Measurements from ENCODE around the gene NEMP2.
"Not testable (repeated sequence)": the region's sequence is repeated elsewhere in the genome, so short reads cannot be mapped to it uniquely, and the experiment has no call there.

NEMP2 gene

DNA sequence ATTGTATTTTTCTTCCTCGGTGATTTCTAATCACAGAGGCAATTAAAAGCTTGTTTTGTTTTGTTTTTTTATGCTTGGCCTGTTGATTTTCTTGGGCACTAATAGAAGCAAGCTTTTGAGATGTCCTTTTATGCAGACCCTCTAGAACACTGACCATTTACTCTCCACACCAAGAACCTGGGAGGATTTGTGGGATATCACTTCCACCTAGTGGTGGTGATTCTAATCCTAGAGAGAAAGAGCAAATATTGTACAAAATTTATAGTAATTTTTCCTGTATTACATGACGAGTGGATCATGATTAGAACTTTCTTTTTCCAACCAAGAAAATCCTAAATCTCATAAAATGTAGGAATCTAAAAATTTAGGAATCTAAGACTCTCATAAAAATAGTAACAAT lies 23.4 kb downstream of the NEMP2 start:
- Histone ChIP-seq H3K27ac (ENCODE audit: insufficient read depth, low read length, poor library complexity, severe bottlenecking) (no peak overlapping the region), H3K27me3 (replicated peaks; ENCODE audit: control insufficient read depth, insufficient read depth, low read length, poor library complexity, severe bottlenecking) (no peaks in the 10 kb centered on the region), H3K9me3 (ENCODE audit: control insufficient read depth, low read length) (no peaks in the 10 kb centered on the region), H3K4me1 (ENCODE audit: control insufficient read depth, insufficient read depth, low read length, poor library complexity, severe bottlenecking) (peaks cover 4% of the 10 kb centered on the region), H3K4me3 (ENCODE audit: insufficient read depth, low read depth, low read length, poor library complexity, severe bottlenecking) (no peak overlapping the region), H3K36me3 (ENCODE audit: control insufficient read depth, insufficient read depth, low read length) (peaks cover 11% of the 10 kb centered on the region)
- no peak for DNase-seq

DNA sequence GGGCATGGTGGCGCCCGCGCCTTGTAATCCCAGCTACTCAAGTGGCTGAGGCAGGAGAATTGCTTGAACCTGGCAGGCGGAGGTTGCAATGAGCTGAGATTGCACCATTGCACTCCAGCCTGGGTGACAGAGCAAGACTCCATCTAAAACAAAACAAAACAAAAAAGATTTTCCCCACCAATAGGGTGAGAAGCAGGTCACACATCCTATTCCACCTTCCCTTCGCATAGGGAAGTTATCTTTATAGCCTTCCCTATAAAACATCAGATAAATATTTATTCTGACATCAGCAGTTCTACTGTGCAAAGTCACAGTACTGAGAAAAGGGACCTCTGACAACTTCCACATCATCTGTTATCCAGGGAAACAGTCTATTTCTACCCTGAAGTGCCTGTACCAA lies 24.6 kb downstream of the NEMP2 start:
- H3K9me3 ChIP-seq (ENCODE audit: control insufficient read depth, low read length); H3K4me1 ChIP-seq (ENCODE audit: control insufficient read depth, insufficient read depth, low read length, poor library complexity, severe bottlenecking); H3K27ac ChIP-seq (ENCODE audit: insufficient read depth, low read length, poor library complexity, severe bottlenecking); H3K4me3 ChIP-seq (ENCODE audit: insufficient read depth, low read depth, low read length, poor library complexity, severe bottlenecking); DNase-seq; H3K27me3 ChIP-seq (replicated peaks; ENCODE audit: control insufficient read depth, insufficient read depth, low read length, poor library complexity, severe bottlenecking): not testable (repeated sequence)
- H3K36me3 ChIP-seq (ENCODE audit: control insufficient read depth, insufficient read depth, low read length), result peaks cover 19% of the 10 kb centered on the region

DNA sequence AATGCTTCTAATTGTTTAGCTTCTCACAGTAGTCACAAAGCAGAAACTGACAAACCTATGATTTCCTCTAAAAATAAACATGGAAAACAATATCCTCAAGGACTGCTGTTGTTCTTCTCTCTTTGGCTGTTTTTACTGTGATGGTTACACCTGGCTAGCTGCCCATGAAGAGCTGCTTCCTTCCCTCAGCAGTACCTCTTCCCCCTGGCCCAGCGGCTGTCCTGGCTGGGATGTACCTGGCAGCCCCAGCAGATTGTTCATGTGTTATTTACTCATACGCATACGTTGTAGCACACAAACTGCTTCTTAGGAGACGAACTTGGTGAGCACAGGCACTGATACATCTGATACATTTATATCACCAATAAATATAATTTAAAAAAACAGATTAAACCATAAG lies 27.4 kb downstream of the NEMP2 start:
- Histone ChIP-seq H3K9me3 (ENCODE audit: control insufficient read depth, low read length) (no peaks in the 10 kb centered on the region), H3K4me1 (ENCODE audit: control insufficient read depth, insufficient read depth, low read length, poor library complexity, severe bottlenecking) (no peaks in the 10 kb centered on the region), H3K27ac (ENCODE audit: insufficient read depth, low read length, poor library complexity, severe bottlenecking) (no peak overlapping the region), H3K4me3 (ENCODE audit: insufficient read depth, low read depth, low read length, poor library complexity, severe bottlenecking) (no peak overlapping the region), H3K36me3 (ENCODE audit: control insufficient read depth, insufficient read depth, low read length) (peaks cover 19% of the 10 kb centered on the region), H3K27me3 (replicated peaks; ENCODE audit: control insufficient read depth, insufficient read depth, low read length, poor library complexity, severe bottlenecking) (no peaks in the 10 kb centered on the region)
- DNase-seq, result no peak

DNA sequence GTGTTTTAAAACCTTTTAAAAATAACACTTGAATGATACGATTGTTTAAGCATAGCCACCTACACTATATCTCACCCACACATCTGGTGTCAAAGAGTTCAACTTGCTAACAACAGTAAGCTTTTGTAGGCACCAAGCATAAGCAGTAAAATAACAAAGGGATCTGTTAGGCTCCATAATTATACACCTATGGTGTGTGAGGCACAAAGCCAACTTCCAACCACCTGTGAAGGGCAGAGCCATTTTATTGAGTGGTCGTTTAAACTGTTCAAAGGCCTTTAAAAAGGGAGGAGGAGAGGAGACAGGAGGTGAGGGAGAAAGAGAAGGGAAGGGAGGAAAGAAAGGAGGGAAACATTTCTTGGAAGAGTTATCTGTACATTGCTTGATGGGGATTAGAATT lies 27.9 kb downstream of the NEMP2 start:
- H3K36me3 ChIP-seq (ENCODE audit: control insufficient read depth, insufficient read depth, low read length), result peaks cover 23% of the 10 kb centered on the region
- no peak for DNase-seq
- no peak overlapping the region for H3K27ac ChIP-seq (ENCODE audit: insufficient read depth, low read length, poor library complexity, severe bottlenecking)
- H3K4me1 ChIP-seq (ENCODE audit: control insufficient read depth, insufficient read depth, low read length, poor library complexity, severe bottlenecking), result no peaks in the 10 kb centered on the region
- H3K9me3 ChIP-seq (ENCODE audit: control insufficient read depth, low read length), result no peaks in the 10 kb centered on the region
- H3K27me3 ChIP-seq (replicated peaks; ENCODE audit: control insufficient read depth, insufficient read depth, low read length, poor library complexity, severe bottlenecking), result no peaks in the 10 kb centered on the region
- H3K4me3 ChIP-seq (ENCODE audit: insufficient read depth, low read depth, low read length, poor library complexity, severe bottlenecking), result no peak overlapping the region

DNA sequence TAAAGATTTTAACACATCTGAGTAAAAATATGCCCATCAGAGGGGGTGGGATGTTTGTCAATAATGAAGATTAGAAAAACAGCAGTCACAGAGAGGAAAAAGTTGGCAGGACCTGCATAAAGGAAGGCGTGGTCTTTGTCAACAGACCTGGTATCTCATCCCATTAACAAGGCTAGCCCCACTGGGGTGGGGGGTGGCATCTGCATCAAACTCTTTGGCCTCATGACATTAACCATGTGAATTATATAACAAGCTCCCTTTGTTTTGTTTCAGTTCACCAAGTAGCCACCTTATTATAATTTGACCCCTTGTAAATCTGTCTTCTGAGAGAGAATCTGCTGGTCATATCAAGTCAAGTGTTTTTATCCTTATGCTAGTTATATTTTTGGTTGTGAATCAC lies 28.8 kb downstream of the NEMP2 start:
- H3K27me3 ChIP-seq (replicated peaks; ENCODE audit: control insufficient read depth, insufficient read depth, low read length, poor library complexity, severe bottlenecking), result no peaks in the 10 kb centered on the region
- DNase-seq, result no peak
- no peaks in the 10 kb centered on the region for H3K9me3 ChIP-seq (ENCODE audit: control insufficient read depth, low read length)
- H3K4me3 ChIP-seq (ENCODE audit: insufficient read depth, low read depth, low read length, poor library complexity, severe bottlenecking), result no peak overlapping the region
- no peaks in the 10 kb centered on the region for H3K4me1 ChIP-seq (ENCODE audit: control insufficient read depth, insufficient read depth, low read length, poor library complexity, severe bottlenecking)
- peaks cover 20% of the 10 kb centered on the region for H3K36me3 ChIP-seq (ENCODE audit: control insufficient read depth, insufficient read depth, low read length)
- H3K27ac ChIP-seq (ENCODE audit: insufficient read depth, low read length, poor library complexity, severe bottlenecking), result no peak overlapping the region

DNA sequence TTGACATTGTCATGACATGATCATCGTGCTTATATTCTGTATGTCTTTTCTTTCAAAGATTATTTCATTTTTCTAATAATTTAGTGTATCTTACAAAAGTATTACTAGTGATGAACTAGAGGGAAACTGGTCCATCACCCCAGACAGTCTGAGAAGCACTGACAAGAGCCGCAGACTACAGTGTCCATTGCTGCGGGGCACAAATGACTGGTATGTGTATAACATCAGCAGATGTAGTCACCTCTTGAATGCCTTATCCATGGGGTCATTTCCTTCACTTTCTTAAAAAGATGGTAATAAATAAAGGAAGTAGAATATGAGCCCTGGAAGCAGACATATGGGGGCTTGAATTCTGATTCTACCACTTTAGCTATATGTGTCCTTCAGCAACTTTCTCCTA lies 29.6 kb downstream of the NEMP2 start:
- H3K27me3 ChIP-seq (replicated peaks; ENCODE audit: control insufficient read depth, insufficient read depth, low read length, poor library complexity, severe bottlenecking), result no peaks in the 10 kb centered on the region
- H3K4me1 ChIP-seq (ENCODE audit: control insufficient read depth, insufficient read depth, low read length, poor library complexity, severe bottlenecking), result no peaks in the 10 kb centered on the region
- DNase-seq, result no peak
- no peaks in the 10 kb centered on the region for H3K9me3 ChIP-seq (ENCODE audit: control insufficient read depth, low read length)
- H3K36me3 ChIP-seq (ENCODE audit: control insufficient read depth, insufficient read depth, low read length), result peaks cover 27% of the 10 kb centered on the region
- no peak overlapping the region for H3K27ac ChIP-seq (ENCODE audit: insufficient read depth, low read length, poor library complexity, severe bottlenecking)
- no peak overlapping the region for H3K4me3 ChIP-seq (ENCODE audit: insufficient read depth, low read depth, low read length, poor library complexity, severe bottlenecking)

DNA sequence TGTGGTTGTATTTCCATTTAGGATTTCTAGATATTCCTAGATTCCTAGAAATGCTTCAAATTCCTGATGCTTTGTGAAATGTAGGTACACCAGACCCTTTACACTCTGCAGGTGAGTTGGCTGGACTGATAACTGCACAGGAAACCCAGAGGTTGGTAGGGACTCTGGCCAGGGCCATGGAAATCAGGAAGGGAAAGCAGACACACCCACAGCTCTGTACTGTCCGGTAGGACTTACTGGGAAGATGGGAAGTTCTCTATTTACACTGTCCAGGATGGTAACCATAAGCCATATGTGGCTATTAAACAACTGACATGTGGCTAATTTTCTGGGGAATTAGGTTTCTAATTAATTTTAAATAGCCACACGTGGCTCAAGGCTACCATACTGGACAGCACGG lies 31.4 kb downstream of the NEMP2 start:
- Histone ChIP-seq H3K27ac (ENCODE audit: insufficient read depth, low read length, poor library complexity, severe bottlenecking) (no peak overlapping the region), H3K4me3 (ENCODE audit: insufficient read depth, low read depth, low read length, poor library complexity, severe bottlenecking) (no peak overlapping the region), H3K4me1 (ENCODE audit: control insufficient read depth, insufficient read depth, low read length, poor library complexity, severe bottlenecking) (no peaks in the 10 kb centered on the region), H3K36me3 (ENCODE audit: control insufficient read depth, insufficient read depth, low read length) (peaks cover 32% of the 10 kb centered on the region), H3K9me3 (ENCODE audit: control insufficient read depth, low read length) (no peaks in the 10 kb centered on the region), H3K27me3 (replicated peaks; ENCODE audit: control insufficient read depth, insufficient read depth, low read length, poor library complexity, severe bottlenecking) (no peaks in the 10 kb centered on the region)
- no peak for DNase-seq

DNA sequence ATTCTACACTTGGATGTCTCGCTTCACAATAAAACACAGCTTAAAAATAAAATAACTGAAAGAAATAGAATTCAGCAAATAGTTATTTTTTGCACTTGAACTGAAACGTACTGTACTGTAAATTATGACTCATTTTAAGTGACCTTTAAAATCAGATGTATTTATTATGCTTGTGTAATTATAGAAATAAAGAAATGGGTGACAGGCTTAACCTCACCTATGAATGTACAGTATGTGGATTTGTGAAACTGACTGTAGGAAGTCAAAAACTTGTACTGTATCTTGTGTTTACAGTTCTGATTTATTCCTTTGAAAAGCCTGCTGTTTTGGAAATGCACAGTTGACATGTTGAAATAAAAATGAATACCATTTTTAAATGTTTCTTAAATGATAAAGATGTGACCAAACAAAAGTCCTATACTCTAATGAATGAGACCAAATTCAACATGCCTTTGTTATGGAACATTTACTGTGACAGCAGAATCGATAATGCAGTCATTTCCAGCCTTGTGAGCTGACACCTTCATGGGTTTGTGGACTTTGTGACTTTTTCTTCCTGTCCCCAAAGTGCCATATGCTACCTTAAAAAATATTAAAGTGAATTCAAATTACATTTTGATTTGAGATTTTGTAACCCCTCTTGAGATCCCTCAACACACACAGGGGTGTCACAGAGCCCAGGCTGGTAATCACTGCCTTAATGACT lies 32.7 kb downstream of the NEMP2 start:
- H3K27me3 ChIP-seq (replicated peaks; ENCODE audit: control insufficient read depth, insufficient read depth, low read length, poor library complexity, severe bottlenecking), result no peaks in the 10 kb centered on the region

DNA sequence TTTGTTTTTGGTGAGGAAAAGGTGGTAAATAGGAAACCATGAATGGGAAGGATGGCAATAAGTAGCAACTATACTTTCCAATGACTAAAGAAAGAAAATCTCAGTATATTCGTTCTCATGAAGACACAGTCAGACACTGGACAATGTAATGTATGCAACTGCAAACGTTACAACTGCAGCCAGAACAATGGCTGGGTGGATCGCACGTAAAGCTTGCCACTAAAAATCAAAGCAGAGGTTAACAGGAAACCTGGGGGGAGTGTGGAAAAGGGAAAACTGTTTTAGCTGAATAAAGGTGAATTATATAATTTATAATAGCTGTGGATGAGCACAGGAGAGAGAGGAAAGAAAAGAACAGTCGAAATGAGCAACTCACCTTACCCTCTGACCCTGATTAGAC lies 33.3 kb downstream of the NEMP2 start:
- no peak overlapping the region for H3K4me3 ChIP-seq (ENCODE audit: insufficient read depth, low read depth, low read length, poor library complexity, severe bottlenecking)
- no peak for DNase-seq
- no peak overlapping the region for H3K27ac ChIP-seq (ENCODE audit: insufficient read depth, low read length, poor library complexity, severe bottlenecking)
- no peaks in the 10 kb centered on the region for H3K4me1 ChIP-seq (ENCODE audit: control insufficient read depth, insufficient read depth, low read length, poor library complexity, severe bottlenecking)
- no peaks in the 10 kb centered on the region for H3K9me3 ChIP-seq (ENCODE audit: control insufficient read depth, low read length)
- peaks cover 36% of the 10 kb centered on the region for H3K36me3 ChIP-seq (ENCODE audit: control insufficient read depth, insufficient read depth, low read length)
- H3K27me3 ChIP-seq (replicated peaks; ENCODE audit: control insufficient read depth, insufficient read depth, low read length, poor library complexity, severe bottlenecking), result no peaks in the 10 kb centered on the region

More for the DNA sequence above, 32.7 kb downstream of the NEMP2 start:
- DNase-seq, result no peak
- Histone ChIP-seq H3K4me1 (ENCODE audit: control insufficient read depth, insufficient read depth, low read length, poor library complexity, severe bottlenecking) (no peaks in the 10 kb centered on the region), H3K9me3 (ENCODE audit: control insufficient read depth, low read length) (no peaks in the 10 kb centered on the region), H3K27ac (ENCODE audit: insufficient read depth, low read length, poor library complexity, severe bottlenecking) (no peak overlapping the region), H3K36me3 (ENCODE audit: control insufficient read depth, insufficient read depth, low read length) (peaks cover 36% of the 10 kb centered on the region), H3K4me3 (ENCODE audit: insufficient read depth, low read depth, low read length, poor library complexity, severe bottlenecking) (no peak overlapping the region)

DNA sequence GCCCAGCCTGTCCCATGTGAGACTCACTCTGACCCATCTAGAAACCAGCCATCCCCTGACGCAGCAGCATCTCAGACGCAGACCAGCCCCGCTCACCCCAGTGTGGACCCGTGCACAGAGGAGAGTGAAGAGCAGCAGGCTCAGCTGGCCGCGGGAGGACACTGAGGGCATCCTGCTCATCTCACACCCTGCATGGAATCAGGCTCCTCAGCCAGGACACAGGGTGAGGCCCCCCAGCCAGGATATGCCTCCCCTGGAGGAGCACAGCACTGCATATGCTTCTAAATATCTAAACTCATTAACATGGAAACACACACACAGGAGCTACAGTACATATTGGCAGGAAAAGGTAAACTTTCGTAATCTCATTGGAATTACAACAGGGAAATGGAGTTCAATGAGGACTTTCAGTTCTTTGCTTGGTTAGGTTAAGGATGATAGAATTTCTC lies 34.4 kb downstream of the NEMP2 start:
- no peaks in the 10 kb centered on the region for H3K9me3 ChIP-seq (ENCODE audit: control insufficient read depth, low read length)
- DNase-seq, result no peak
- H3K27me3 ChIP-seq (replicated peaks; ENCODE audit: control insufficient read depth, insufficient read depth, low read length, poor library complexity, severe bottlenecking), result no peaks in the 10 kb centered on the region
- H3K27ac ChIP-seq (ENCODE audit: insufficient read depth, low read length, poor library complexity, severe bottlenecking), result no peak overlapping the region
- H3K4me3 ChIP-seq (ENCODE audit: insufficient read depth, low read depth, low read length, poor library complexity, severe bottlenecking), result no peak overlapping the region
- peaks cover 27% of the 10 kb centered on the region for H3K36me3 ChIP-seq (ENCODE audit: control insufficient read depth, insufficient read depth, low read length)
- H3K4me1 ChIP-seq (ENCODE audit: control insufficient read depth, insufficient read depth, low read length, poor library complexity, severe bottlenecking), result no peaks in the 10 kb centered on the region
